H1 (cell line): ENCODE measurements around the gene CLDN14. TPM values are rescaled to one million over a fixed set of nuclear protein-coding genes. Genes with fewer than 3 reads are reported as not detected.

Source experiments
- BACH1 ChIP-seq: IDR thresholded peaks from 2 replicates; pipeline ENCODE4 v1.6.1; 2012; ENCODE audit warnings: low read length, improper control_type of control experiment
- CBX5 ChIP-seq: fragments of 300-800, 300-1000 bp; sonication (generic); IDR thresholded peaks from 2 replicates; pipeline ENCODE4 v1.7.1; 2016; ENCODE audit warnings: antibody characterized with exemption, low read length, low read depth
- GABPA ChIP-seq: IDR thresholded peaks from 2 replicates; pipeline ENCODE4 v1.6.1; 2011; ENCODE audit warnings: mild to moderate bottlenecking, low read length, moderate library complexity, borderline replicate concordance; ENCODE audit not compliant: insufficient read depth
- RAD21 ChIP-seq, 2 experiments: IDR thresholded peaks in 1 of 2; conservative IDR thresholded peaks in 1 of 2; 2 replicates each; pipeline ENCODE4 v1.6.1; 2011; ENCODE audit warnings: low read depth in 2 of 2, low read length in 2 of 2, improper control_type of control experiment in 1 of 2, inconsistent platforms in 1 of 2, mild to moderate bottlenecking in 1 of 2, moderate library complexity in 1 of 2
- SP2 ChIP-seq: IDR thresholded peaks from 2 replicates; pipeline ENCODE4 v1.6.1; 2012; ENCODE audit warnings: mild to moderate bottlenecking, low read length, inconsistent platforms
- polyA plus RNA-seq, 7 experiments: library from polyadenylated mRNA; depleted of rRNA in 3 of 7; stranded (reverse) in 5 of 7; unstranded in 2 of 7; fragments of >200 nt in 5 of 7; fragments of 200-250 nt in 2 of 7; gene quantifications; 1 replicate in 5 of 7; 2 replicates in 1 of 7; 4 replicates in 1 of 7; pipeline versions ENCODE4 v1.2.1 to v1.2.3, GENCODE V29; 2011 to 2013; ENCODE audit warnings: missing spikeins in 2 of 7, mixed read lengths in 2 of 7
- total RNA-seq: library from RNA; stranded (reverse); fragmentation: NEBNext Ultra II Directional; extraction: Animal tissue kit (Norgen Biotek cat#: 25700); gene quantifications from 2 replicates; pipeline ENCODE4 v1.2.1, GENCODE V29; 2021

The CLDN14 gene
- total and polyA plus RNA-seq, 2 of the 8 experiments (the other 6 are each of a cell fraction or from before 2014, with no cell fraction given): 0.08 TPM; not detected in 1

DNA sequence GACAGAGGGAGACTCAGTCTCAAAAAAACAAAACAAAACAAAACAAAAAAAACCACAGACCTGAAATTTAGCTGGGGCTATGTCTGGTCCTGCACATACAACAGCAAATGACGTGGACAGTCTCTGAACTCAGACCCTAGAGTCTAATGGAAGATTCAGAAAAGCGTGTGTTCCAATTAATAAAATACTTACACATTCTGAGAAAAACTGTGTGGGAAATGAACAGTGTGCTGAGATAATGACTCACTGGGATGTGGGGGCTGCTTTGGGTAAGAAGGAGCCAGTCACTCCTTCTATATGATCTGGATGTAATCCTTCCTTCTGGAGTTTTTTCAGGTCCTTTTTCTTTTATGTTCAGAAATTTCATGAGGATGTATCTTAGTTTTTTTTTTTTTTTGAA is 29.4 kb downstream of the CLDN14 start (continued):
- TF ChIP-seq SP2 (no peak), BACH1 (no peak), GABPA (no peak), CBX5 (no peak), RAD21 (IDR thresholded peaks at IDR 0.05 in 1 of 2, conservative IDR thresholded peaks at IDR 0.05 in 1 of 2; ENCODE audit: low read depth in 2 of 2, low read length in 2 of 2) (no peak)
